H9 (cell line): Measurements from ENCODE around the gene BRWD1. TPM values are rescaled to one million over a fixed set of nuclear protein-coding genes. Genes with fewer than 3 reads are reported as not detected.

ENCODE experiments used
- DNase-seq: peaks from one replicate; pipeline ENCODE4 v3.0.0-alpha.2; 2017
- H2AFZ ChIP-seq: one replicate; pipeline ENCODE4 v1.6.1; 2013; ENCODE audit warnings: mild to moderate bottlenecking, low read length, control low read depth, moderate library complexity
- H2AK5ac ChIP-seq: 2 replicates; pipeline ENCODE4 v1.6.1; 2013; ENCODE audit warnings: low read length, control low read depth, mixed read lengths; ENCODE audit not compliant: insufficient read length
- H2BK120ac ChIP-seq: one replicate; pipeline ENCODE4 v1.6.1; 2013; ENCODE audit warnings: low read depth, mild to moderate bottlenecking, low read length, control low read depth, inconsistent platforms; ENCODE audit not compliant: poor library complexity, severe bottlenecking
- H2BK12ac ChIP-seq: 2 replicates; pipeline ENCODE4 v1.6.1; 2013; ENCODE audit warnings: low read length, control low read depth, mixed read lengths, low read depth; ENCODE audit not compliant: insufficient read length
- H2BK15ac ChIP-seq: 2 replicates; pipeline ENCODE4 v1.6.1; 2013; ENCODE audit warnings: low read depth, low read length, control low read depth
- H2BK20ac ChIP-seq: one replicate; pipeline ENCODE4 v1.6.1; 2013; ENCODE audit warnings: low read depth, mild to moderate bottlenecking, low read length, control low read depth, inconsistent platforms; ENCODE audit not compliant: poor library complexity, severe bottlenecking
- H2BK5ac ChIP-seq: 2 replicates; pipeline ENCODE4 v1.6.1; 2013; ENCODE audit warnings: low read length, control low read depth, mixed read lengths; ENCODE audit not compliant: insufficient read length
- H3K14ac ChIP-seq: 2 replicates; pipeline ENCODE4 v1.6.1; 2013; ENCODE audit warnings: low read length, control low read depth; ENCODE audit not compliant: insufficient read depth
- H3K18ac ChIP-seq: 2 replicates; pipeline ENCODE4 v1.6.1; 2013; ENCODE audit warnings: low read depth, mild to moderate bottlenecking, mixed read lengths, low read length, control low read depth; ENCODE audit not compliant: insufficient read length
- H3K23ac ChIP-seq: 2 replicates; pipeline ENCODE4 v1.6.1; 2013; ENCODE audit warnings: low read length, control low read depth, mixed read lengths, low read depth; ENCODE audit not compliant: insufficient read length
- H3K23me2 ChIP-seq: 2 replicates; pipeline ENCODE4 v1.6.1; 2013; ENCODE audit warnings: low read depth, mild to moderate bottlenecking, mixed read lengths, low read length, control low read depth; ENCODE audit not compliant: insufficient read length, poor library complexity, severe bottlenecking
- H3K27ac ChIP-seq: 2 replicates; pipeline ENCODE4 v1.5.1; 2013; ENCODE audit warnings: low read length, control low read depth, mixed read lengths, low read depth; ENCODE audit not compliant: insufficient read length
- H3K27me3 ChIP-seq: 2 replicates; pipeline ENCODE4 v1.6.1; 2013; ENCODE audit warnings: low read length, control low read depth, inconsistent platforms; ENCODE audit not compliant: insufficient read depth
- H3K4ac ChIP-seq: 2 replicates; pipeline ENCODE4 v1.6.1; 2013; ENCODE audit warnings: low read depth, mild to moderate bottlenecking, control low read depth, inconsistent platforms, low read length, moderate library complexity
- H3K4me1 ChIP-seq: 2 replicates; pipeline ENCODE4 v1.6.1; 2013; ENCODE audit warnings: low read length, control low read depth, inconsistent platforms; ENCODE audit not compliant: insufficient read depth
- H3K4me2 ChIP-seq: 2 replicates; pipeline ENCODE4 v1.6.1; 2013; ENCODE audit warnings: low read length, control low read depth, mixed read lengths; ENCODE audit not compliant: insufficient read length, insufficient read depth
- H3K56ac ChIP-seq: 2 replicates; pipeline ENCODE4 v1.6.1; 2013; ENCODE audit warnings: low read depth, mild to moderate bottlenecking, mixed read lengths, low read length, control low read depth; ENCODE audit not compliant: insufficient read length
- H3K79me1 ChIP-seq: 2 replicates; pipeline ENCODE4 v1.6.1; 2013; ENCODE audit warnings: low read depth, mild to moderate bottlenecking, moderate library complexity, low read length, control low read depth, inconsistent platforms; ENCODE audit not compliant: insufficient read depth, poor library complexity, severe bottlenecking
- H3K79me2 ChIP-seq: 2 replicates; pipeline ENCODE4 v1.6.1; 2013; ENCODE audit warnings: low read length, control low read depth, inconsistent platforms; ENCODE audit not compliant: insufficient read depth
- H3K9ac ChIP-seq: 2 replicates; pipeline ENCODE4 v1.6.1; 2013; ENCODE audit warnings: low read length, control low read depth, mixed read lengths; ENCODE audit not compliant: insufficient read length; ENCODE audit errors: extremely low read depth
- H3K9me3 ChIP-seq: one replicate; pipeline ENCODE4 v1.6.1; 2013; ENCODE audit warnings: low read depth, low read length, inconsistent platforms; ENCODE audit not compliant: control insufficient read depth
- H3T11ph ChIP-seq: one replicate; pipeline ENCODE4 v1.6.1; 2013; ENCODE audit warnings: mild to moderate bottlenecking, low read length, control low read depth, inconsistent platforms
- H4K20me1 ChIP-seq: one replicate; pipeline ENCODE4 v1.6.1; 2013; ENCODE audit not compliant: control insufficient read depth, insufficient read length, insufficient read depth
- H4K5ac ChIP-seq: 2 replicates; pipeline ENCODE4 v1.6.1; 2013; ENCODE audit warnings: low read depth, mild to moderate bottlenecking, mixed read lengths, low read length, control low read depth; ENCODE audit not compliant: insufficient read length
- H4K8ac ChIP-seq: replicated peaks from 2 replicates; pipeline ENCODE4 v1.6.1; 2013; ENCODE audit warnings: low read length, control low read depth, mixed read lengths, low read depth; ENCODE audit not compliant: insufficient read length
- H4K91ac ChIP-seq: 2 replicates; pipeline ENCODE4 v1.6.1; 2013; ENCODE audit warnings: low read depth, mild to moderate bottlenecking, moderate library complexity, mixed read lengths, low read length, control low read depth; ENCODE audit not compliant: insufficient read length
- H3K27ac Mint-ChIP-seq, 3 experiments: 2 replicates in 2 of 3; 3 replicates in 1 of 3; pipeline ENCODE4 v1.8.0; 2020 to 2021; ENCODE audit warnings: mixed read lengths in 3 of 3, mild to moderate bottlenecking in 1 of 3, moderate library complexity in 1 of 3
- H3K27me3 Mint-ChIP-seq: 2 replicates; pipeline ENCODE4 v1.8.0; 2021; ENCODE audit warnings: low read depth, mild to moderate bottlenecking, moderate library complexity, mixed read lengths
- H3K36me3 Mint-ChIP-seq, 3 experiments: 2 replicates in 2 of 3; 3 replicates in 1 of 3; pipeline ENCODE4 v1.8.0; 2020 to 2021; ENCODE audit warnings: low read depth in 3 of 3, mixed read lengths in 3 of 3; ENCODE audit not compliant: insufficient read depth in 1 of 3
- H3K4me1 Mint-ChIP-seq, 2 experiments: 2 replicates each; pipeline ENCODE4 v1.8.0; 2020; ENCODE audit warnings: mixed read lengths in 2 of 2
- H3K4me3 Mint-ChIP-seq, 2 experiments: 2 replicates in 1 of 2; 3 replicates in 1 of 2; pipeline ENCODE4 v1.8.0; 2020 to 2021; ENCODE audit warnings: mild to moderate bottlenecking in 2 of 2, mixed read lengths in 2 of 2, moderate library complexity in 1 of 2
- H3K9me3 Mint-ChIP-seq, 2 experiments: 2 replicates in 1 of 2; 3 replicates in 1 of 2; pipeline ENCODE4 v1.8.0; 2020; ENCODE audit warnings: mild to moderate bottlenecking in 2 of 2, mixed read lengths in 2 of 2, moderate library complexity in 1 of 2
- CTCF ChIP-seq: fragments of 200-600 bp; sonication (generic); conservative IDR thresholded peaks from 3 replicates; pipeline ENCODE4 v1.8.0; 2021; ENCODE audit warnings: antibody characterized with exemption, mild to moderate bottlenecking
- total RNA-seq: library from RNA; stranded (reverse); gene quantifications from 2 replicates; pipeline ENCODE4 v1.2.1, GENCODE V29; 2021

The BRWD1 gene
- total RNA-seq, 1 experiment from 2014 or later: 48.4 TPM

GRCh38 chr21:39149882-39150281 lies 163.6 kb downstream of the BRWD1 start:
- H3K4me1 Mint-ChIP-seq: no peaks in the 10 kb centered on the region
- H3K9ac ChIP-seq: no peak overlapping the region

More at GRCh38 chr21:39149882-39150281, 163.6 kb downstream of the BRWD1 start:
- no peak overlapping the region for H3K27ac ChIP-seq
- no peak overlapping the region for H2AK5ac ChIP-seq
- H3K4me2 ChIP-seq: no peak overlapping the region
- no peaks in the 10 kb centered on the region for H3K23me2 ChIP-seq
- H3K9me3 Mint-ChIP-seq: peaks cover 0 to 2% of the 10 kb centered on the region in 2 experiments; a peak in 1 of 5 replicates
- no peak overlapping the region; a peak in 1 of 7 replicates for H3K27ac Mint-ChIP-seq
- DNase-seq: no peak
- no peak overlapping the region for H2BK15ac ChIP-seq
- H3K4ac ChIP-seq: no peak overlapping the region
- no peak overlapping the region for H2BK20ac ChIP-seq
- H3K9me3 ChIP-seq: no peaks in the 10 kb centered on the region
- H3K14ac ChIP-seq: no peak overlapping the region
- no peak for TF ChIP-seq CTCF
- H3K23ac ChIP-seq: no peak overlapping the region
- H4K5ac ChIP-seq: no peak overlapping the region
- no peak overlapping the region for H2BK120ac ChIP-seq
- H3K27me3 ChIP-seq: no peaks in the 10 kb centered on the region
- H3K4me1 ChIP-seq: no peaks in the 10 kb centered on the region
- no peak overlapping the region for H2BK5ac ChIP-seq
- H3K27me3 Mint-ChIP-seq: no peaks in the 10 kb centered on the region
- H3K79me1 ChIP-seq: no peaks in the 10 kb centered on the region
- no peak overlapping the region for H2BK12ac ChIP-seq
- no peak overlapping the region for H3K56ac ChIP-seq
- no peak overlapping the region for H4K91ac ChIP-seq
- H3K36me3 Mint-ChIP-seq: peaks cover 0 to 1% (median 0%) of the 10 kb centered on the region in 3 experiments; a peak in 2 of 7 replicates
- no peaks in the 10 kb centered on the region for H4K20me1 ChIP-seq
- H3K79me2 ChIP-seq: no peaks in the 10 kb centered on the region
- H4K8ac ChIP-seq: no peak overlapping the region
- no peak overlapping the region for H3K18ac ChIP-seq
- no peak overlapping the region for H3T11ph ChIP-seq
- no peak overlapping the region for H2AFZ ChIP-seq
- H3K4me3 Mint-ChIP-seq: no peak overlapping the region
